ENCODE measurements around the gene MICAL3.

- TF ChIP-seq ZNF565 (CRISPR knock-in tag; conservative IDR thresholded peaks at IDR 0.05; ENCODE audit: low read depth) (no peak), POU6F1 (CRISPR knock-in tag; IDR thresholded peaks at IDR 0.05; ENCODE audit: borderline replicate concordance, low read depth) (no peak), CREB5 (CRISPR knock-in tag; IDR thresholded peaks at IDR 0.05; ENCODE audit: low read depth) (no peak), TSHZ2 (CRISPR knock-in tag; IDR thresholded peaks at IDR 0.05) (no peak), ISL1 (CRISPR knock-in tag; IDR thresholded peaks at IDR 0.05) (no peak), ZFP30 (CRISPR knock-in tag; IDR thresholded peaks at IDR 0.05) (no peak)
Measured at GRCh38 chr22:17919276-17920144, 104.9 kb downstream of the MICAL3 start.
